ENCODE results near the gene CNTFR. TPM values are rescaled to one million over a fixed set of nuclear protein-coding genes. Genes with fewer than 3 reads are reported as not detected.

Gene CNTFR
- total and polyA plus RNA-seq, 2 of the 8 experiments (the other 6 are each of a cell fraction or from before 2014, with no cell fraction given): 1.2 to 4.2 TPM

GRCh38 chr9:34557426-34558321, 31.9 kb downstream of the CNTFR start (continued):
- TF ChIP-seq USF2 (IDR thresholded peaks at IDR 0.05; ENCODE audit: low read length): no peak
- no peak for TF ChIP-seq CBX5 (IDR thresholded peaks at IDR 0.05; ENCODE audit: low read depth, low read length)

All from H1 (cell line).